ENCODE results near the gene RELL1.

The RELL1 gene

DNA sequence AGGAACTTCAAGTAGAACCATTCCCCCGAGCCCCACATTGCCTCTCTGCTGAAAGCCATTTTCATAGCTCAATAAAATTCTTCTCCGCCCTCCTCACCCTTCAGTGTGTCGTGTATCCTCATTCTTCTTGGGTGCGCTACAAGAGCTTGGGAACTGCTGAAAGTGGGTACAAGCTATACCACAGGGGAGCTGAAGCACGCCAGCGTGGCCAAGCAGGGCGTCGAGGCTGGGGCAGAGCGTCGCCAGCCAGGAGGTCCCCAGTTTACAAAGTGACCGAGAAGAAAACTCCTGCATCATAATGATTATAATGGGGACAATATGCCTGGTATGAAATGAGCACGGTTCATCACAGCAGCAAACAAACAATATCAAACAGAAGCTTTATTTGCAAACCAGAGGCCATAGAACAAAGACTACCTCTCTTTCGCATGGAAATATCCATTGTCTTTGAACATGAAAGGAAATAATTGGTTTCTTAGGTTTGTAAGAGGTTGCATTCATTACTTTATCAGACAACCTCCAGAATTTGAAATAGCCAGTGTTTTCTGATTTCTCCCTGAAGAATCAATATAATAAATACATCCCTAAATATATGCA lies 34.3 kb downstream of the RELL1 start:
- DNase-seq (ENCODE audit: extremely low read depth, low read depth): no peak
- H3K4me3 ChIP-seq (replicated peaks; ENCODE audit: low read depth, low read length): no peak overlapping the region
- no peak for TF ChIP-seq CTCF (IDR thresholded peaks at IDR 0.05; ENCODE audit: low read depth, low read length, missing control alignments)

DNA sequence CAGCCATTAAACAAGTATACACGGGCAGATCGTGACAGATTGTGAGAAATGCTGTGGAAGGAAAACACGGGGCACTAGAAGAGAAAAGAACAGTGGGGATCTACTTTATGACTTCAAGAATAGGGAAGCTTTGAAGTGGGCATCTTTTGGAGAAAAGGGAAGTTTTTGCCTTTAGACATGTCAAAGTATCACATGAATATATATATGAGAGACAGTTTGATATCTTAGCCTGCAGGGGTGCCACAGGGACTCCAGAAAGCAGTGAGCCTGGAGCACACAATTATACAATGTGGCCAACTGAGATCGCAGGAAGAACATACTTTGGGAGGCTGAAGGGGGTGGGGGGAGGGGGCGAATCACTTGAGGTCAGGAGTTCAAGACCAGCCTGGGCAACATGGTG lies 35.7 kb downstream of the RELL1 start:
- no peak for TF ChIP-seq CTCF (IDR thresholded peaks at IDR 0.05; ENCODE audit: low read depth, low read length, missing control alignments)
- DNase-seq (ENCODE audit: extremely low read depth, low read depth): no peak
- no peak overlapping the region for H3K4me3 ChIP-seq (replicated peaks; ENCODE audit: low read depth, low read length)

- no peak overlapping the region for H3K4me3 ChIP-seq (replicated peaks; ENCODE audit: low read depth, low read length)
- DNase-seq (ENCODE audit: extremely low read depth, low read depth): no peak
- TF ChIP-seq CTCF (IDR thresholded peaks at IDR 0.05; ENCODE audit: low read depth, low read length, missing control alignments): no peak
These were observed 36.9 kb downstream of the RELL1 start for GRCh38 chr4:37649268-37649667.

- TF ChIP-seq CTCF (IDR thresholded peaks at IDR 0.05; ENCODE audit: low read depth, low read length, missing control alignments): no peak
- peak; percentile 91 for DNase-seq (ENCODE audit: extremely low read depth, low read depth)
- no peak overlapping the region for H3K4me3 ChIP-seq (replicated peaks; ENCODE audit: low read depth, low read length)
These were observed 37.9 kb downstream of the RELL1 start for GRCh38 chr4:37648084-37648817.

DNA sequence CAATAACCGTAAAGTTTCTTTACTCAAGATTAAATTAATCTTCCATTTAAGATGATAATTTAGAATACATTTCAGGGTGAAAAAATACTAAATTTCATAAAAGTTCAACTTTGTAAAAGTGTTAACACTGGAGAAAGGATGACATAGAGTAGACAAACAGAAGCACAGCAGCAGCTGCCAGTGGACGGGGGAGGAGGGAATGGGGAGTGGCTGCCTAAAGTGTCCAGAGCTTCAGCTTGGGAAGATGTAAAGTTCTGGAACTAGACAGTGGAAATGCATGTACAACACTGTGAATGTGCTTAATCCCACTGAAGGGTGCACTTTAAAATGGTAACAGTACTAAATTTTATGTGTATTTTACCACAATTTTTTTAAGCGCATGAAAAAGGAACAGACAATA lies 39.9 kb downstream of the RELL1 start:
- no peak overlapping the region for H3K4me3 ChIP-seq (replicated peaks; ENCODE audit: low read depth, low read length)
- no peak for TF ChIP-seq CTCF (IDR thresholded peaks at IDR 0.05; ENCODE audit: low read depth, low read length, missing control alignments)
- no peak for DNase-seq (ENCODE audit: extremely low read depth, low read depth)

- TF ChIP-seq CTCF (IDR thresholded peaks at IDR 0.05; ENCODE audit: low read depth, low read length, missing control alignments): no peak
- no peak for DNase-seq (ENCODE audit: extremely low read depth, low read depth)
- no peak overlapping the region for H3K4me3 ChIP-seq (replicated peaks; ENCODE audit: low read depth, low read length)
These were observed 40.4 kb downstream of the RELL1 start for GRCh38 chr4:37645736-37646135.
